ACHN (cell line): ENCODE results near the gene BACE1.

Experiments used
- DNase-seq: peaks from one replicate; pipeline ENCODE4 v3.0.0-alpha.2; 2015
- in situ Hi-C: cut with HindIII; loops from 2 replicates; pipeline ENCODE4 v1.10.0; 2017; ENCODE audit warnings: low sequenced_read_pairs, low pct_ligation_motif_present, low pct_unique_long_range_greater_than_20kb

BACE1 gene

DNA sequence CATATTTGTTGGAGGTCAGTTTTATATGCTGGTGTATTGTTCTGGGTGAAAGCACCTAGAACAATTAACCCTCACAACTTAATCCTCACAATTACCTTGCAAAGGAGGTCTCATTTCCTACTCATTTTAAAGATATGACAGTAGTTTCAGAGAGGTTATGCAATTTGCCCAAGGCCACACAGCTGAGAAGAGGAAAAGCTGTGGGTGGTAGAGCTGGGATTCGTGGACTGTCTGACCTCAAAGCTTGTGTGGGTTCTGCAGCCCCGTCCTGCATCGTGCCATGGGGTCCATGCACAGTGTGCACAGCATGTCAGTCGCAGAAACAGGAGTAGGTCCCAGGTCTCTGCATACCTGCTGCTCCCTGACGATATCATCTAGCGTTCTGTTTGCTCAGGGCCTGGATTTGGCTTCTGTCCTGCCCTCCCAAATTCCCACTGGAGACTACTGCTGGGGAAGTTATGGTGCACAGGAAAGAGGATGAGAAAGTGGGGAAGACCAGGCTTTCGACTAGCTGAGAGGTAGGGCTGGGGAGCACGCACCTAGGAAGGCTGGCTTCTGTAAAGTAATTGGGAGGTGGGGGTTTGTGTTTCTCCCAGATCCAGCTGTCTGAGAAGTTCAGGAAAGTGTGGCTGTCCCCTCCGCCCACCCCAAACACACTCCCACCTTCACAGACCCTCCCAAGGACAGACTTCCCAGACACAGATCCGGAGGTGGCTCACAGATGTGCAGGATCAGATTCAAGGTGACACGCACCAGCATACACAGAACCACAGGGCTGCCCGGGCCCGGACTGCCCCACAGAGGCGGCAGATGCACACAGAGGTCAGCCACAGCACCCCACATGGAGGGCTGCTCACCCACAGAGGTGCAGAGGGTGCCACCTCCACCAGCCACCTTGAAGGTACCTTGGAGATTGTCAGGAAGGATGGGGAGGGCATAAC, 2.0 kb downstream of the BACE1 start:
- DNase-seq: no peak
- in situ Hi-C loops: no loop called here

DNA sequence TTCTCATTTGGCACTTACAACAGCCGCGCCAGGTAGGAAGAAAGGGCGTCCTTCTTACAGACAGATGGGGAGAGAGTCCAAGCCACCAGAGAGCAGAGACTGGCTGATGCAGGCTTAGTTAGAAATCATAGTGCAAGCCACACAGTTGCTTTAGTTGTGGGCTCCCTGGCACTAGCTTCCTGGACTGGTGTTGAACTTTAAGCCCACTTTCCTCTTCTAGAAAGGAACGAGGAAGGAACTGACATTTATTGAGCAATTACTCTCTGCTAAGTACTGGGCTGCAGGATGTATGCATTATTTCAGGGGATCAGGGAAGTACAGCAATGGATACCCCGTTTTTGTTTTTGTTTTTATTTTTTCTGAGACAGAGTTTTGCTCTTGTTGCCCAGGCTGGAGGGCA, 3.0 kb downstream of the BACE1 start:
- DNase-seq: no peak
- in situ Hi-C loops: no loop called here

GRCh38 chr11:117309310-117309709, 6.7 kb downstream of the BACE1 start:
- no peak for DNase-seq
- in situ Hi-C loops: no loop called here

GRCh38 chr11:117305145-117305544, 10.9 kb downstream of the BACE1 start:
- no peak for DNase-seq
- in situ Hi-C loops: no loop called here

DNA sequence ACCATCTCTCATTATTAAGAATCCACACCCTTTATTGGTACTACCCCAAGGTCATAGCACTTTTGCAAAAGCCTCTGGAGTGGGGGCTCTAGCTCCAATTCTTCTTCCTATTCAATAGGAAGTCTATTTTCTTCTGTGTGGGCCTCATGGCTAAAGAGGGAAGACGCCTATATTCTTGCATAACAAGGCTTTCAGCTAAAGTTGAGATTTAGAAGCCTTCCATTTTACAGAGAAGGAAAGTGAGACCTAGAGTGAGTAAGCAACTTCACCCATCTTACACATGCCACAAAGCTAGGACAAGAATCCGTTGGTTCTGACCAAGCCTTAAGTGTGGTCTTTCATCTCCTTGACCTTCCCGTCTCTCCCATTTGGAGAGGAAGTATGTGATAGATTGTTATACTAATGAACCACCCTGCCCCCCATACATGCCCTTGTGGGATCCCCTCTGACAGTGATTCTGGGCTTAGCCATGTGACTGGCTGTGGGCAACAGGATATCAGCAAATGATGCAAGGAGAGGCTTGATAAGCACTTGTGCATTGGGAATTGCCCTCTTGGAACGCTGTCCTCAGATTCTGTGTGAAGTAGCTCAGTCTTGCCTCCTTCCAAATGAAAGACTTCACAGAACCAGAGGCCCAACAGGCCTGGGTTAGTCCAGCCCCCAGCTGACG, 12.3 kb downstream of the BACE1 start:
- no peak for DNase-seq
- in situ Hi-C loops: no loop called here

GRCh38 chr11:117303101-117303500, 13.0 kb downstream of the BACE1 start:
- DNase-seq: no peak
- in situ Hi-C loops: no loop called here

GRCh38 chr11:117302228-117302627, 13.8 kb downstream of the BACE1 start:
- no peak for DNase-seq
- in situ Hi-C loops: no loop called here

DNA sequence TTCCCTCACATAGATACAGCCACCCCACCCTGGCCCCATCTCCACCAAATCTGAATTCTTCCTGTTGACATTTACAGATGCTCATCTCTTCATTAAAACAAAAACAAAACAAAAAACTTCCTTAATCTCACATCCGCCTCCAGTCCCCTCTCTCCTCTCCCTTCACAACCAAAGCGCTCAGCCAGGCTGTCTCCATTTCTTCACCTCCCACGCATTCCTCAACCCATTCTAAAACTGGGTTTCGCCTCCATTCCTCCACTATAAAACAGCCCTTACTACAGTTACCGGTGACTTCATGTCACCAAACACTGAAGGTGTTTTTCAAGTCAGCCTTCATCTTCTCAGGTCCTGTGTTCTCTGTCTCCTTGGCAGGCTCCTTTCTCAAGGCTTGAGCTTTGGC, 15.3 kb downstream of the BACE1 start:
- in situ Hi-C loops: no loop called here
- no peak for DNase-seq

DNA sequence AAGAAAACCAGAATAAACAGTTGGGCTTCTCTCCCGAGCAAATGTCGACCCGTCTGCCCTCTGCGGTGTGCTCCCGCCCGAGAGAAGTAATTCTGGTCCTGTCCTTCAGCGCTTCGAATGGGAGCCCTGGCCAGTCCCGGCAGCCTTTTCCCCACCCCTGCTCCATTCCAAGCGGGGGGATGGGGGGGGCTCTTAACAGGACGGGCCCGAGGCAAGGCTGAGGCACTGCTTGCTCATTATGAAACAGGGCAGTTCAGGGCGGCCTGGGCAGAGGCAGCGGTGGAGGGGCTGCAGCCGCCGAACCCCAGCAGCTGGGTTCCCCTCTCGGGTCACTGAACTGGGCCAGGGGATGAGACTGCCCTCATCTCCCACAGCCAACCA, 15.8 kb downstream of the BACE1 start:
- in situ Hi-C loops: no loop called here
- DNase-seq: no peak

DNA sequence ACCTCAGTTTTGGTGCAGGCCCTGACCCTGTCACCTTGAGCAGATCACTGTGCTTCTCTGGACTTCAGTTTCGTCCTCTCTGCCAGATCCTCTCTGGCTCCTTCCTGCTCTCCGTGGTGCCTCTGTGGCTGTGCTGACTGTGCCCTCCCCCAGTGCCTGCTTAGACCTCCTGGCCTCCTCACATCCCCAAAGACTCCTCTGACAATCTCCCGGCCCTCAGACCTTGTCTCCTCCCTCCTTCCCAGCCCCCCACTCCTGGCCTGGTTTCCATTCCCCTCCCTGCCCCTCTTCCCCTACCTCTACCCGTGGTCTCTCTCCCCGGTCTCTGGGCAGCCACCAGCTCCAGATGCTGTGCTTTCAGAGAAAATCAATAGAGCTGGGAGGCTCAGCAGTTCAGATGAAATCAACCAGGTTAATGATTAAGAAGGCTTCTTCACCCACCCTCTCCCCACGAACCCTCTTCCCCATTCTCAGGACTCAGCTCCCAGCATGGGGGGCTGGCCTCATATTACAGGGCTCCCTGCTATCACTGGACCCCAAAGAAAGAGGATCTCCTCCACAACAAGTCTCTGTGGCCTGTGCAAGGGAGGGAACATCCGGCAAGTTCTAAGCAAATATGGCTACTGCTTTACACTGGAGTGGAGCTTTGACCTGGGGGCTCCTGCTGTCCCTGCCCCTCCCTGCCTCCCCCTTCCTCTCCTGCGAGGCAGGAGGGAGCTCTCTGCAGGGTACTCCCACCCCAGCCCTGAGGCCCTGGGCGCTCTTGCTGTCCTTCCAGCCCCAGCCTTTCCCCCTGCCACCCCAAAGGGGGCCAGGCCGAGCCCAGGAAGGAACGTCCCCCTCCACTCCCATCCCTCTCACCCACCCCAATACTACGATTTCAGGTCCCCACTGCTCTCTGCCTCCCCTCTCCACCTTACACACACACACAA, 16.4 kb downstream of the BACE1 start:
- in situ Hi-C loops: no loop called here
- DNase-seq: no peak

- in situ Hi-C loops: no loop called here
- no peak for DNase-seq
Measured at GRCh38 chr11:117298195-117298594, 17.9 kb downstream of the BACE1 start.

DNA sequence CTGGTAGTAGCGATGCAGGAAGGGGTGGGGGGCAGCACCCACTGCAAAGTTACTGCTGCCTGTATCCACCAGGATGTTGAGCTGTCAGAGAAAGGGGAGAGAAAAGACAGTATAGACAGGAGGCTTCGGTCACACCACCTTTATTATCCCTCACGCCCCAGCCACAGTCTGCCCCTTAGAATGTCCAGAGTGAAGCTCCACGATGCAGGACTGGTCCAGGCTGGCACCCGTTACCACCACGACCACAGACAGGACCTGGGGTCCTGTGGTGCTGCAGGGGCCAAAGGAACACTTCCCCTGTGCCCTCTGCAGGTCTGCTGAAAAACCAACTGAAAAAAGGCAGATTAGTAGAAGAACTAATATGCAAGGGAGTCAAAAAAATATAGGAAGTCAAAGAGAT, 19.2 kb downstream of the BACE1 start:
- no peak for DNase-seq
- in situ Hi-C loops: no loop called here

DNA sequence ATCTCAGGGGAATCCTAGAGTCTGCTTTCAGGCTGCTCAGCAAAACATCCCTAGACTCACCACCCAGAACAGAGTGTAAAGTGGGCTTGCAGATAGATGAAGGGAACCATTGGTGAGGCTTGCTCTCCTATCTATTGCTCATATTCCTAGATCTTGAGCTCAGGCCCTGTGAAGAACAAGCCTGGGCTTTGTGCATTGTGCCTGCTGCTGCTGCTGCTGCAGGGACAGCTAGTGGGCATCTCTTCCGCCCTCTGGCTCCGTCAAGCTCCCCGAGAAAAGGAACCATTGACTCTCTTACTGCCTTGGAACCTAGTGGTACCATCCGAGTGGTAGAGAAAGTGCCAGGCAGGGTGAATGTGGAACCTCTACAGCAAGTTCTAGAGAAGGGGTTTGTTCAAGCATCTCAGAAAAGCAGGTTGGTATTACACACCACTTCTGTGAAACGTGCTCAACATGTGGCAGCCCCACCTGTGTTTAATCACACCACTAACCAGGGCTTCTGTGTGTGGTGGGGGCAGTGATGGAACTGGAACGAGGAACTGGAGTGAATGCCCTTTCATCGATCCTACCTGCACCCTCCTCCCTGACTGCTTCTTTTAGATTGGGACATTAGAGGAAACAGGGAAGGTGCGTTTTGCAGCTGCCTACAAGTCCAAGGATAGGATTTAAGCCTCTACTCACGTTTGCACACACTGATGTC, 20.5 kb downstream of the BACE1 start:
- in situ Hi-C loops: no loop called here
- DNase-seq: no peak

DNA sequence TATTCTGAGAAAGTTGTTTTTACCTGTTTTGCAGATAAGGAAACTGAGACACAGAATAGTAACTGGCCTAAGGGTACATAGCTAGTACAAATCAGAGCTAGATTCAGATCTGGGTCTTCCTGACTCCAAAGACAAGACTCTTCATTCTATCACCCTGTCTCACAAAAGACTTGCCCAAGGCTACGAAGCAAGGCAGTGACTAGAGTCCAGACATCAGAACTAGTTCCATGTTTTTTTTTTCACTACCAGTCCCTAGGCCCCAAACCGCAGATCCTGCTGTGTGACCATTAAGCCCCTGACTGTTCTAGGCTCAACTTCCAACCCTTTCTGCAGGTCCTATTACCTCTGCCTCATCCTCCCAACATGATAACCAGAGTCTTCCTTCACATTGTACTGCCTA, 23.4 kb downstream of the BACE1 start:
- no peak for DNase-seq
- in situ Hi-C loops: no loop called here

- in situ Hi-C loops: no loop called here
Measured at GRCh38 chr11:117290809-117291396, 25.2 kb downstream of the BACE1 start, which contains the start of gene BACE1-AS. Gene BACE1-AS, plus strand, starts transcription at chr11:117291346.

DNA sequence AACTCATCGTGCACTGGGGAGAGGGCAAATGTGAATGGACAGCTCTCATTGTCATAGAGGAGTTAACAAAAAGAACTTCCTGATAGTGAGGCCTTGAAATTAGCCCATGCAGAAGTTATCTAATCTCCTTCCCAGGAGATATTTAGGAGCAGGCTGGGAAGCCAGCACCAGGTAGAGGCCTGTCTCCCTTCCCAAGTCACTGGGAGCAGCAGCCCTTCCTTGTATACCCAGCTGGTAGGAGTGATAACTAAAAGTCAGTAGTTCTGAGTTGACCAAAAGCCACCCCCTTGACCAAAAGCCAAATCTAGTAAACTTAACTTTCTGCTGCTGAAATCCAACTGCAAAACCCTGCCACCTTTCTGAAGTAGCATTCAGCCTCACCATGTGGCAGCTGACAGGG, 26.3 kb downstream of the BACE1 start:
- in situ Hi-C loops: no loop called here
- no peak for DNase-seq

More at GRCh38 chr11:117290809-117291396, 25.2 kb downstream of the BACE1 start, which contains the start of gene BACE1-AS:
- DNase-seq: no peak

DNA sequence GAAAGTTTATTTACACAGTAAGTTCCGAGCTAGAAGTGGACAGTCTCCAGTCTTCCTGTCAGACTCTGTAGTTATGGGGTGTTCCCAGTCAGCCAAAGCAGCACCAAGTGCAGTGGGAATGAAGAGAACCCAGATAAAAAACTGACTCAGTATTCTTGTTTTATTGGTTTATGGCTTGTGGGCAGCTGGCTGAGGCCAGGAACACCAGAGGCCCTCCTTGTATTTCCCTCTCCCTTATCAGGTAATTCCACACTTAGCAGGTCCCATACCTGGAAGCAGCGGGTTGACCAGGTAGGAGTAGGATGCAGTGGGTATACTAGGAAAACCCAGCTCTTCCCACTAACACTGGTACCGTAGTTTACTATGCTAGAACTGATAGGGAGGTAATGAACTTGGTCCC, 28.4 kb downstream of the BACE1 start:
- no peak for DNase-seq
- in situ Hi-C loops: no loop called here

GRCh38 chr11:117286588-117286987, 29.5 kb downstream of the BACE1 start:
- no peak for DNase-seq
- in situ Hi-C loops: no loop called here
